Mesothelial cell of epicardium (in vitro differentiated cells): ENCODE data around the gene ZDHHC19. TPM values are rescaled to one million over a fixed set of nuclear protein-coding genes. Genes with fewer than 3 reads are reported as not detected.

ENCODE experiments used
- DNase-seq, 2 experiments: peaks; one replicate each; pipeline ENCODE4 v3.0.0; 2021; ENCODE audit warnings: low spot score in 2 of 2; ENCODE audit not compliant: unreplicated experiment in 2 of 2
- H3K27ac Mint-ChIP-seq: 2 replicates; pipeline ENCODE4 v1.8.0; 2021; ENCODE audit warnings: mixed read lengths
- H3K27me3 Mint-ChIP-seq: 2 replicates; pipeline ENCODE4 v1.8.0; 2021; ENCODE audit warnings: low read depth, mixed read lengths
- H3K36me3 Mint-ChIP-seq: 2 replicates; pipeline ENCODE4 v1.8.0; 2021; ENCODE audit warnings: mixed read lengths
- H3K4me1 Mint-ChIP-seq: 2 replicates; pipeline ENCODE4 v1.8.0; 2021; ENCODE audit warnings: mixed read lengths
- H3K4me3 Mint-ChIP-seq: 2 replicates; pipeline ENCODE4 v1.8.0; 2021; ENCODE audit warnings: mild to moderate bottlenecking, moderate library complexity, mixed read lengths
- H3K9me3 Mint-ChIP-seq: 2 replicates; pipeline ENCODE4 v1.8.0; 2021; ENCODE audit warnings: mixed read lengths
- total RNA-seq: library from RNA; stranded (reverse); gene quantifications from 3 replicates; pipeline ENCODE4 v1.2.1, GENCODE V29; 2021
- TF ChIP-seq, protein P1 (sequence below): fragments of 200-600 bp; sonication (generic); IDR thresholded peaks from one replicate; pipeline ENCODE4 v1.5.0; 2021; ENCODE audit warnings: antibody characterized with exemption; ENCODE audit not compliant: unreplicated experiment

ZDHHC19 gene
- total RNA-seq, 1 donor from 2014 or later: 0.34 TPM

DNA sequence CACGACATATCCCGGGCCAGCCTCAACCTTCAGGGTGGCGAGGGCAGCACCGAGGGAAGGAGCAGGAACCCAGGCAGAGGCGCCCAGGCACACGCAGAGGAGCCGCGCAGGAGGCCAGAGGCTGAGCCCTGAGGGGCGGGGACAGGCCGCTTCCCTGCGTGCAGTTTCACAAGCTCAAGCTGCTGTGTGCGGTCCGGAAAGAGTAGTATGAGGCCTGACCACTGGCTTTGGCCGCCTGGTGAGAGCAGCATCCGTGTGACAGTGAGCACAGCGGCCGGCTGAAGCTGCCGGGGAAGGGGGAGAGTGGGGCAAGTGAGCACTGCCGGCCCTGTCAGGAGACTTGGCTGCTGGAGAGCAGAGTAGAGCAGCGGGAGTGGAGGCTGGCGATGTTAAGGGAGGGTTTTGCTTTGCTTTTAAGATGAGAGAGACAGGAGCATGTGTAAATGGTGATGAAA, 8.7 kb downstream of the ZDHHC19 start:
- Mint-ChIP-seq H3K4me1 (no peaks in the 10 kb centered on the region), H3K36me3 (no peaks in the 10 kb centered on the region), H3K4me3 (no peak overlapping the region), H3K27ac (no peak overlapping the region), H3K27me3 (peaks cover 27% of the 10 kb centered on the region), H3K9me3 (peaks cover 5% of the 10 kb centered on the region)
- DNase-seq: no peak
- TF ChIP-seq, protein P1, sequence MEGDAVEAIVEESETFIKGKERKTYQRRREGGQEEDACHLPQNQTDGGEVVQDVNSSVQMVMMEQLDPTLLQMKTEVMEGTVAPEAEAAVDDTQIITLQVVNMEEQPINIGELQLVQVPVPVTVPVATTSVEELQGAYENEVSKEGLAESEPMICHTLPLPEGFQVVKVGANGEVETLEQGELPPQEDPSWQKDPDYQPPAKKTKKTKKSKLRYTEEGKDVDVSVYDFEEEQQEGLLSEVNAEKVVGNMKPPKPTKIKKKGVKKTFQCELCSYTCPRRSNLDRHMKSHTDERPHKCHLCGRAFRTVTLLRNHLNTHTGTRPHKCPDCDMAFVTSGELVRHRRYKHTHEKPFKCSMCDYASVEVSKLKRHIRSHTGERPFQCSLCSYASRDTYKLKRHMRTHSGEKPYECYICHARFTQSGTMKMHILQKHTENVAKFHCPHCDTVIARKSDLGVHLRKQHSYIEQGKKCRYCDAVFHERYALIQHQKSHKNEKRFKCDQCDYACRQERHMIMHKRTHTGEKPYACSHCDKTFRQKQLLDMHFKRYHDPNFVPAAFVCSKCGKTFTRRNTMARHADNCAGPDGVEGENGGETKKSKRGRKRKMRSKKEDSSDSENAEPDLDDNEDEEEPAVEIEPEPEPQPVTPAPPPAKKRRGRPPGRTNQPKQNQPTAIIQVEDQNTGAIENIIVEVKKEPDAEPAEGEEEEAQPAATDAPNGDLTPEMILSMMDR: no peak

DNA sequence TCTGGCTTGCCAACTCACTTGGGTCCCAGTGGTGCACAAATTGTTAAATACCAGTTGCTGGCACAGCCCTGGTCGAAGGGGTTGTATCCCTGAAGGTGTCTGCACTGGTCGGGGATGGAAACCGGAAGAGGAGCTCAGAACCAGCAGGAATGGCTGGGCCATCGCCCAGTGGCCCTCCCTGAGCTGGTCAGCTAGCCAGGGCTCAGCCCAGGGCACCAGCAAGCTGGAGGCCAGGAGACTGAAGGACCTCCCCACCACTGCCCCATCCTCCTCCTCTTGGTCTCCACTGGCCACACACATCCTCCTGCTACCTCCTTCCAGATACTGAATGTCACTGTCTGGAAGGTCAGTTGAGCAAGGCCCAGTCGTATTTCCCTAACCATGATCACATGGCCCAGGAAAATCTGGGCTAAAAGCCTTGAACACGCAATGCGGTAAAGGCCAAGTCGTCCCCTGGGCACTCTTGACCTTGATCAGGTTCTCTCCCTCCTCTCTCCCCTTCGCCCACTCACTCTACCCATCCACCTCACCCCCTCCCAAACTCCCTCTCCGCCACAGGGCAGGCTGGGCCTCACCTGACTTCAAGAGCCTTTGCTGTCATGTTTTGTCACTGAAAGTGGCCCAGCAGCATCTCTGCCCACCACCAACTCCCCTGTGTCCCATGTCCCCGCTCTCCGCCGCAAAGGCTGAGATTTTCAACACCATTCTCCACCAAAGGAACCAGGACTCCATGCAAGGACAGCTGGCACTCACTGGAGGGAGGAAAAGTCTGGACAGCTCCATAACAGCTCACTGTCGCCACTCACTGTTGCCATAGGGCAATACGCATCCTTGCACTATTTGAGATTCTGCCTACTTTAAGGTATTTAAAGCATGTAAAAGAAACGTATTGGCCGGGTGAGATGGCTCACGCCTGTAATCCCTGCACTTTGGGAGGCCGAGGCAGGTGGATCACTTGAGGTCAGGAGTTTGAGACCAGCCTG, 12.1 kb downstream of the ZDHHC19 start:
- peaks cover 5% of the 10 kb centered on the region for H3K27me3 Mint-ChIP-seq
- TF ChIP-seq, protein P1: no peak
- no peak for DNase-seq
- H3K4me3 Mint-ChIP-seq: no peak overlapping the region
- H3K36me3 Mint-ChIP-seq: no peaks in the 10 kb centered on the region
- no peaks in the 10 kb centered on the region for H3K4me1 Mint-ChIP-seq
- H3K27ac Mint-ChIP-seq: no peak overlapping the region
- H3K9me3 Mint-ChIP-seq: no peaks in the 10 kb centered on the region

DNA sequence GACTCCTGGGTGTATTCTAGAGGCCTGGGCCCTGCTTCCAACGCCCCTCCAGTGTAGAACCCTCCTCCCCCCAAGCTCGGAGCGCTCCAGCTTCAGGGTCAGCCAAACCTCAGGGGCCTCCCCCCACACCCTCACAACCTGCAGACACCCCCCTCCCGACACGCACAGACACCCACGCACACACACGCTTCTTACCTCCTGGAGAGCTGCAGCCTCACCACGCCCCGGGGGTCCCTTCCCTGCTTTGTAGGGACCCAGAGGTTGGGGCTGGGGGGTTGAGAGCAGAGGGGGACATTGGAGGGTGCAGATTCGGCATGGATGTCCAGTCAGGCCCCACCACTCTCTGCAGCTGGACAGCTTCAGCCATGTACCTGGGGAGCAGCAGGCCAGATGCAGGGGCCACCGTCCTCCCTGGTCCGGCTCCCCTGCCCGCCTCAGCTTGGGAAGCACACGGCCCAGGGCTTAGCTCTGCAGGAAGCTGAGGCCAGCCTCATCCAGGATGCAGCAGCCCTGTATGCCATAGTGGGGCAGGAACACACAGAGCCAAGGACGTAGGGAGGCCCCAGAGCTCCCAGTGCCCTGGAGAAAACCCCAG, 13.0 kb downstream of the ZDHHC19 start:
- no peaks in the 10 kb centered on the region for H3K4me1 Mint-ChIP-seq
- H3K36me3 Mint-ChIP-seq: no peaks in the 10 kb centered on the region
- H3K27me3 Mint-ChIP-seq: peaks cover 2% of the 10 kb centered on the region
- TF ChIP-seq, protein P1: no peak
- no peaks in the 10 kb centered on the region for H3K9me3 Mint-ChIP-seq
- no peak overlapping the region for H3K27ac Mint-ChIP-seq
- H3K4me3 Mint-ChIP-seq: no peak overlapping the region
- no peak for DNase-seq

DNA sequence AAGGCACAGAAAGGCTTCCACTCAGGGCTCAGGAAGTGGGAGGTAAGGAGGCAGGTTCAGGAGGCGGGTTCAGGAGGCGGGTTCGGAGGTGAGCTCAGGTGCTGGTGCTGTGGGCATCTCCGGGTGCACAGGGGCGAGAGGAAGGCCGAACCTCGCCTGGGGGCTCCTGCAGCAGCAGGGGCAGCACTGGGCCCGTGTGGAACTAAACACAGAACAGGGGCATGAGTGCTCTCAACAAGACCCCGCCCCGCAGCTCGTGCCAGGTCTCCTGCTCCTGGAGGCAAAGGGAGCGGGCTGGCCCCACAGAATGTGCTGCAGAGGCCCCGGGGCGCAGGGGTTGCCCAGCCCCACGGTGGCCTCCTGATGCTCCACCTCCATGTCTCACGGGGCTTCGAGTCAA, 13.7 kb downstream of the ZDHHC19 start:
- no peaks in the 10 kb centered on the region for H3K9me3 Mint-ChIP-seq
- no peaks in the 10 kb centered on the region for H3K36me3 Mint-ChIP-seq
- DNase-seq: no peak
- H3K27me3 Mint-ChIP-seq: no peaks in the 10 kb centered on the region
- peaks cover 4% of the 10 kb centered on the region for H3K4me1 Mint-ChIP-seq
- H3K4me3 Mint-ChIP-seq: no peak overlapping the region
- TF ChIP-seq, protein P1: no peak
- H3K27ac Mint-ChIP-seq: no peak overlapping the region

DNA sequence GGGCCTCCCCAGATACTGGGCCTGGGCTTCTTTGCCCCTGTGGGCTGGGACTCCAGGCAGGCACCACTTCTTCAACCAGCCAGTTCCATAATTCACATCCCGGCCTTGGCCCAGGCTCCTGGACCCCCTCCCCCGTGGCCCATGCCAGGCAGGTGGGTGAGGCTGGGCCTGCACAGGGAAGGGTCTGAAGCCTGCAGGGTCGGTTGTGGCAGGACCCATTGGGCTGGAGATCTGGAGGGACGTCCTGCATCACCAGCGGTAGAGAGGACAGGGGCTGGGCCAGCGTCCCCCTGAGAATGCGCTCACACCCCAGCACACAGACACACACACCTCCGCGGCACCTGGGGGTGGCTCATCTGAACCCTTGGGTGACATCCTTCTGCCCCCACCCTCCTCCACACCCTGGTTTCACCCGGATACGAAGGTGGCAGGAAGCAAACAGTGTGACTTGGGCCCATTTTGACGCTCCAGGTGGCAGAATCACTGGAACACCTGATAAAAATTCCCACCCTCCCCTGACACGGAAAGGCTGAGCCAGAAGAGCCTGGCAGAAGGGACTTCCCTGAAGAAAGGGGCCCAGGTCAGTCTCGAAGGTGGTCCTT, 15.4 kb downstream of the ZDHHC19 start:
- Mint-ChIP-seq H3K4me1 (peaks cover 7% of the 10 kb centered on the region), H3K36me3 (no peaks in the 10 kb centered on the region), H3K9me3 (no peaks in the 10 kb centered on the region), H3K27ac (no peak overlapping the region), H3K27me3 (no peaks in the 10 kb centered on the region), H3K4me3 (no peak overlapping the region)
- no peak for DNase-seq
- TF ChIP-seq, protein P1: no peak
